CD4-positive, alpha-beta T cell treated with Interleukin-21 for 1 hour (primary cell): ENCODE measurements around the gene LAMC1.

Experiments used
- DNase-seq: peaks from one replicate; pipeline ENCODE4 v3.0.0-alpha.2; 2020

LAMC1 gene

GRCh38 chr1:183080406-183080805, 57.2 kb downstream of the LAMC1 start:
- DNase-seq, result no peak

- no peak for DNase-seq
Measured at GRCh38 chr1:183081402-183082120, 58.3 kb downstream of the LAMC1 start.

GRCh38 chr1:183082650-183083049, 59.4 kb downstream of the LAMC1 start:
- no peak for DNase-seq

GRCh38 chr1:183087001-183087400, 63.8 kb downstream of the LAMC1 start:
- DNase-seq, result no peak

- no peak for DNase-seq
Measured at GRCh38 chr1:183089025-183089639, 65.9 kb downstream of the LAMC1 start.

GRCh38 chr1:183090391-183091006, 67.3 kb downstream of the LAMC1 start:
- no peak for DNase-seq

- no peak for DNase-seq
Measured at GRCh38 chr1:183091181-183091580, 68.0 kb downstream of the LAMC1 start.

GRCh38 chr1:183092350-183092749, 69.1 kb downstream of the LAMC1 start:
- no peak for DNase-seq

GRCh38 chr1:183093066-183093668, 69.9 kb downstream of the LAMC1 start:
- no peak for DNase-seq

- DNase-seq, result no peak
Measured at GRCh38 chr1:183093786-183094298, 70.6 kb downstream of the LAMC1 start.

GRCh38 chr1:183094351-183094750, 71.1 kb downstream of the LAMC1 start:
- no peak for DNase-seq

- DNase-seq, result no peak
Measured at GRCh38 chr1:183096351-183096750, 73.1 kb downstream of the LAMC1 start.

- no peak for DNase-seq
Measured at GRCh38 chr1:183096894-183097293, 73.7 kb downstream of the LAMC1 start.

- DNase-seq, result no peak
Measured at GRCh38 chr1:183097438-183098051, 74.3 kb downstream of the LAMC1 start.

- no peak for DNase-seq
Measured at GRCh38 chr1:183098317-183098716, 75.1 kb downstream of the LAMC1 start.

- DNase-seq, result no peak
Measured at GRCh38 chr1:183100361-183100974, 77.2 kb downstream of the LAMC1 start.

- no peak for DNase-seq
Measured at GRCh38 chr1:183101081-183101480, 77.9 kb downstream of the LAMC1 start.

GRCh38 chr1:183101841-183102276, 78.6 kb downstream of the LAMC1 start:
- no peak for DNase-seq

GRCh38 chr1:183103147-183103546, 79.9 kb downstream of the LAMC1 start:
- DNase-seq, result no peak

GRCh38 chr1:183103577-183103976, 80.4 kb downstream of the LAMC1 start:
- no peak for DNase-seq

GRCh38 chr1:183105449-183105848, 82.2 kb downstream of the LAMC1 start:
- DNase-seq, result no peak

- DNase-seq, result no peak
Measured at GRCh38 chr1:183106166-183106565, 82.9 kb downstream of the LAMC1 start.

GRCh38 chr1:183106746-183107145, 83.5 kb downstream of the LAMC1 start:
- DNase-seq, result no peak
